HG02588 (cell line): ENCODE data around the gene NLGN1.

Experiments
- ATAC-seq: cut with Tn5 transposase; IDR thresholded peaks from one replicate; pipeline ENCODE4 v1.9.1; 2021; ENCODE audit warnings: mild to moderate bottlenecking, moderate library complexity; ENCODE audit not compliant: unreplicated experiment

NLGN1 gene

DNA sequence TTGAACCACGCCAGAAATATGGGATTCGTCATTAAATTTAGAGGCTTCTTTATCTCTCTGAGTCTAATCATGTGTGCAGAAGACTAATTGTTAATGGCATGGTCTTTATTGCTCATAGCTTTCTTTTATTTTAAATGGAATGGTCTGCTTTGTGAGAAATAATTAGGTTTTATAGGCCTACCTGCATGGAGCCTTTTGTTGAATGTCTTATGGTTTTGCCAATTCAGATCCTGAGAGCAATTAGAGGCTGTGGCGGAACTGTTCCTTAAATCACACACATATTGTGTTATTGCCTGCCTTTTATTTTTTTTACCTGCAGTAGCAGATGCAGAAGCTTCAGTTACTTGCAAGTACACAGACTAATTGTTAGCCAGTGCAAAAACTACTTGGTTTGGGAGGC, 306.2 kb downstream of the NLGN1 start:
- ATAC-seq: no peak

DNA sequence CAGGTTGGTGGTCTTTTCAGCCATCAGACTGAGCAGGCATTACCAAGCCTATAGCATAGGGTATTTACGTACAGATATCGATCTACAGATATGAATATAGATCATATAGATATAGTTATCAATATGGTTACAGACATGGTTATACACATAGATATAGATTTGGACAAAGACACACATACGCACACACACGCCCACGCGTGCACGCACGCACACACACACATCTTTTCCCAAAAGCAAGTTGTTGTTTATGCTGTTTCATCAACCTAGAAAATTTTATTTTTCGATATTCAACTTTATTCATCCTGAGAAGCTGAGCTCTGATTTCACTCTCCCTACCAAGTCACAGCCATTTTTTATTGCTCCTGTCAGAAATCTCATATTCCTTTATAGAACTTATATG, 309.1 kb downstream of the NLGN1 start:
- no peak for ATAC-seq

DNA sequence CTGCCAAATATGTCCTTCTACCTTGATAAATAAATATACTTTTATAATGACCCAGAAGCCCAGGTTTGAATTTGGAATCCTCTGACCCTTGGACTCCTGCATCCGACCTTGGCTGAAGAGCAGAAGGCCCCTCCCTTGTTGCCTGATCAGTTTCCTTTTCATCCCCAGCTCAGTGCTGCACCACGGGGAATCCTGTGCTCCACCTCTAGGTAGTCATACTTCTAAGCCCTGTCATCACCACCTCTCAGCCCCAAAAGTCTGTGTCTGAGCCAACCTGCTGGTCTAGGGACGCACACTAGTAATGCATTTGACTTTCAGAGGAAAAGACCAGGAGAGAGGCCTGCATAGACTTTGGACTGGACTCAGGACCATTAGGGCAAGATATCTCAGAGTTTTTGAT, 310.6 kb downstream of the NLGN1 start:
- ATAC-seq: no peak

DNA sequence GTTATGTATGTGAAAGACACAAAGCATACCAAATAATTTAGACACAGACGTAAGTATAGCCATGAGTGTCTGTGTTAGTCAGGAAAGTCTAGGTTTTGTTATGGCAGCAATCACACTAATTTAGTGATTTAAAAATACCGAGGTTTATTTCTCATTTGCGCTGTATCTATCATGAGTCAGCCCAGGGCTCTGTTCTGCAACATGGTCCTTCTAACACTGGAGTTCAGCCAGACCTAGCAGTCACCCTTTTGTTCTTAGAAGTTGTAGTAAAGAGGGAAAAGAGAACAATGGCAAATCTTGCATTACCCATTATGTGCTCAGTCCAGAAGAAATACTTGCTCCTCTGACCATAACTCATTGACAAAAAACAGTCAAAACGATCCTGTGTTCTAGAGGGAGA, 311.5 kb downstream of the NLGN1 start:
- no peak for ATAC-seq

DNA sequence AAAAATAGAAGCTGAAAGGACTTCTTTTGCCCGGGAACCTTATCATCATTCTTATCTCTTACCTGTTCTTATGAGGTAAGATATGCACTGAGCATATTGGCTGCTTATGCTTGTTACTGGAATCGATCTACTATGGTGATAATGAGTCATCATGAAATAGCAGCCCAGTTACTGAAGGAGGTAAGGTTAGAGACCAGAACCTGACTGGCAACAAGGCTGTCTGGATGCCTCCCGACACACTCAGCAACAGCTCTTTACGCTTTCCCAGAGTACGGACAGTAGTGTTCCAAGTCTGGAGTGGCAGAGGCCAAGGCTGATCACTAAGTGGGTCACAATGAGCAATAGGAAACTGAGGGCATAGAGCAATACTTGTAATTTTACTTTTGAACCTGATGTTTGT, 314.1 kb downstream of the NLGN1 start:
- ATAC-seq: no peak

DNA sequence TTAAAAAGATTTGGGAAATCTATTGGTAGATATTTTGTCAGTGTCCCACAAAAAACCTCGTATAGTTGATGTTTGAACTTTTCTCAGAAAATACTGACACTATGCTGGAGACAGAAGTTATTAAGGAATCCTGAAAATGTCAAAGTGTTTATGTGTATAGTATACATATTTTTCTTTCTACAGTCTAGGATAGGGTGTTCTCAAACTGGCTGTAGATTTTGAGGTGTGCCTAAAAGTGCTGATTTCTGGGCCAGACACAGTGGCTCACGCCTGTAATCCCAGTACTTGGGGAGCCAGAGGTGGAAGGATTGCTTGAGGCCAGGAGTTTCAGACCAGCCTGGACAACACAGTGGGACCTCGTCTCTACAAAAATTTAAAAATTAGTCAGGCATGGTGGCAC, 322.0 kb downstream of the NLGN1 start:
- ATAC-seq: no peak

DNA sequence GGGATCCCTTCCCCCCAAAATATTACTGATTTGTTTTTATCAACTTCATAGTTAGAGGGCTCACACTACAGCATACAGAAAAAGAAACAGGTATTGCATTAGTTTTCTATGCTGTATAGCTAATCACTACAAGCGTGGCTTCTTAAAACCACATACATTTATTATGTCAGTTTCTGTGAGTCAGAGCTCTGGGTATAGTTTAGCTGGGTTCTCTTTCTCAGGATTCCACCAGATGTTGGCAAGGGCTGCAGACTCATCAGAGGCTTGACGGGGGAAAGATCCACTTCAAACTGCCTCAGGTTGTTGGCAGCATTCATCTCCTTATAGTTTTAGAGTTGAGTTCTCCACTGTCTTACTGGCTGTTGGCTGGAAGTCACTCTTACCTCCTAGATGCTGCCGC, 328.0 kb downstream of the NLGN1 start:
- no peak for ATAC-seq

DNA sequence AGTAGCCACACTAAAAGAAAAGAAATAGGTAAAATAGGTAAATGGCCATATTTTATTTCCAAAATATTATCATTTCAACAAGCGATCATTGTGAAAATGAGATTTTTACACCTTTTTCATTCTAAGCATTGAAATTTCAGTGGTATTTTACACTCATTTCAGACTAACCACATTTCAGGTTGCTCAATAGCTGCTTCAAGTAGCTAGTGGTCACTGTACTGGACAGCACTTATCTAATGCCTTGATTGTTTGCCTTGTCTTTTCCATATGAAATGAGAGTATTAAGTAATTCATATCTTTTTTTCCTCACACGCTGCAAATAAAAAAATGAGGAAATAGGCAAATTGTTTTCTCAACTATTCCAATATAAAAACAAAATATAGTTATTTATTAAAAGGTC, 332.8 kb downstream of the NLGN1 start:
- no peak for ATAC-seq

DNA sequence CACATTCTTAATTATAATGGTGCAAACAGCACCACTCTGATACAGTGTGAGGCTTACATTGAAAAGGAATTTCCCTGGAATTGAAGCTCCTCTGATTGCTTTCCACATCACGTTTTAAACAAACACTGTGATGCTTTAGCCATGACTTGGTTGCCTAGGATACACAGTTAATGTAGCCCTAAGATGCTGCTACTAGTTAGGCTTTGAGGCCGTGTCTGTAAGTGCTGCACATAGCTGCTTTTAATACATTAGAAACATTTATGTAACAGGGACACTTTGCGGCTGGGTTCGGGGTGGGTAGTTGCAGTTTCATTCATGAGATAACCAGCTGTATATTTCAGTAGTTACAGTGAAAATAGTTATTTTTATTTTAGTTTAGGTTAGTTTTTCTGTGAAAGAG, 334.7 kb downstream of the NLGN1 start:
- ATAC-seq: no peak

DNA sequence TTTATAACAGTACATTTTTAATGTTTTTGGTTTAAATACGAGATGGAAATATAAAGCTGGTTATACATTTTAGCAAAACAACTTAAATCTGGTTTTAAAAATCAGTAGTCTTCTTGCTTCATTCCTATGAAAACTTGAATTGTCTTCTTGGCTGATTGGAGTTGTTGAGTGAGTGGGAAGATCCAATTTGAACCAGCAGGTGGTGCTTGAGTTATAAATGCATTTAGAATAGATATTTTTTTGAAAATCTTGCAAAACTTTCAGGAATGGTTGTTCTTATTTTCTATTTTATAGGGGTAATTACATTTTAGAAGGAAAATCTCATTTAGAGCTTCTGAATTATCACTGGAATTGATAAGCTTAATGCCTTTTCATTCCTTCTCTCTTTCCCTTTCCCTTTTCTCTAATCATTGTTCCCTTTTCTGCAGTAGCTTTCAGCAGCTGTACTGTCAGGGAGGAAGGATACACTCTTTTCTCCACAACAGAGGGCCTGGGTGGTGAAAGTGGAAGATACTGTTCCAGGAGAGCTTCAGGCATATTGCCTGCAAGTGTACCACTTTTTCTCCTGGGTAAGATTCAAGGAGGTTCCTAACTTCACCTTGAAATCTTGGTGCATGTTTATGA, 335.6 kb downstream of the NLGN1 start:
- no peak for ATAC-seq

DNA sequence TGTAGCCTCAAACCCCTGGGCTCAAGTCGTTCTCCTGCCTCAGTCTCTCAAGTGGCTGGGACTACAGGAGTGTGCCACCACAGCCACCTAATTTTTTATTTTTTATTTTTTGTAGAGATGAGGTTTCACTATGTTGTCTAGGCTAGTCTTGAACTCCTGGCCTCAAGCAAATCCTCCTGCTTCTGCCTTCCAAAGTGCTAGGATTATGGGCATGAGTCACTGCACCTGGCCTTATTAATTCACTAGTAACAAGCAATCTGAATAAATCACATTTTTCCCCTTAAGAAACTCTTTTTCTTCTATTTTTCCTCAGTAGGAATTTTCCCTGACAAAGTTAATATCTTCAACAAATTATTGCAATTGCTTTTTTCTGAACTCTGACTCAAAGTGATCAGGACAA, 336.9 kb downstream of the NLGN1 start:
- no peak for ATAC-seq

DNA sequence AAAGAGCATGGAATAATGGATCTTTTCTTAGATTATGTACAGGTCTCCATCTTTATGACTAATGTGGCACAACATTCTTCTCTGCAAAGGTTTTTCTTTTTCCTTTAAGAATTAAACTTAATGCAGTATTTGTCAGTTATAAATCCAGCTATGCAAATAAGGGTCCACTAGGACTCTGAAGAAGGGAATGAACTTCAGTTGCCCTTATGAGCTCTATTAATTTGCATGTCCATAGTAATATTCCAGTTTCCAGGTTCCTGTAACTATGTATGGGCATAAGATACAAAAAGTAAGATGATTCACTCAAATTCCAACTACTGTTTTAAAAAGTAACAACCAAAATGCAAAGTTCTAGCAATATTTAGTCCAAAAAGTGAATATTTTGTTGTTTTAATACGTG, 337.4 kb downstream of the NLGN1 start:
- no peak for ATAC-seq

DNA sequence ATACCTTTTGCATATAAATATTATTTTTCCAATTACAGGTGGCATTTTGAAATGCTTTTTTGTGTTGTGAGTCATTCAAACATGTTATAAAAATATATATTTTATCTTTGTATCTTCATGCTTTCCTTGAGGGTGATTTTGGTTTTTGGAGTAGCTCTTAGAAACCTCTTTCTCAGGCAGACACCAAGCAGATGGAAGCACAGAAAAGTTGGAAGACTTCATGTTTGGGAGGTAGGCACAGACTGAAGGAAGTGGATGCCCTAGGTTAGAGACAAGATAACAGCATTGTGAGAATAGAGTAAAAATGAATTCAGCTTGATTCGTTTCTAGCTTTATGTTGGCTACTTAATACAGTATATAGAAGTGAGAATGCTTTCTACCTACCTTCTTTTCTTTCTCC, 338.3 kb downstream of the NLGN1 start:
- ATAC-seq: no peak

DNA sequence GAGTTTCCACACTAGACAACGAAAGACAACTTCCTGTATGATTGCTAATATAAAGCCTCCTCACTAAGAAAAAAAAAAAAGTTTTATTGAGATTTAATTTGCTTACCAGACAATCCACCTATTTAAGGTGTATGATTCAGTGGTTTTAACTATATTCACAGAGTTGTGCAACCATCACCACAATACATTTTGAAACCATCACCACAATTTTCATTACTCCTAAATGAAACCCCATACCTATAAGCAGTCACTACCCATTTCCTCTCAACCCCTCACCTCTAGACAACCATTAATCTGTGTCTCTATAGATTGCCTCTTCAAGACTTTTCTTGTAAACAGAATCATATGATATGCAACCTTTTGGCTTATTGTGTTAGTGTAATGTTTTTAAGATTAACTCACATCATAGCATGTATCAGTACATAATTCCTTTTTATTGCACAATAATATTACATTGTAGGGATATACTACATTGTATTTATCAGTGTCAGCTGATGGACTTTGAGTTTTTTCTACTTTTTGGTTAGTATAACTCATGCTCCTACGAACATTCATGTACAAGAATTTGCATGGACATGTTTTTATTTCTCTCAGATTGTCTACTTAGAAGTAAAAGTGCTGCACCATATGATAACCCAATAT, 339.7 kb downstream of the NLGN1 start:
- no peak for ATAC-seq

DNA sequence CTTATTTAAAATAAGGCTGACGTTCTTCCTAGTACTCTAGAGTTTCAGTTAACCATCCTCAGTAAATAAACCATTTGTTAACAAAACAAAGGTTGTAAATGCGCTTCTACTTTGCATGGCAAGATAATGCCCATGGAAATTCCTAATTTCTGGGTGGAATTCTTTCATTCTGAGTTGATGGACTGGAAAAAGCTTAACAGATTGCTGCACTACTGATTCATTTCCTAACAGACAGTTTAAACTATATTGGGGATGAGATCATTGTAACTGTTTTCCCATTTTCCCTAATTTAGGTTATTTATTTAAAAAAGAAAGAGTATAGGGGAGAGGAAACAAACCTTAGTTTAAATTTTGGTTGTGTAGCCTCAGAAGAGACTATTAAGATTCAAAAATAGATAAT, 342.2 kb downstream of the NLGN1 start:
- ATAC-seq: no peak

DNA sequence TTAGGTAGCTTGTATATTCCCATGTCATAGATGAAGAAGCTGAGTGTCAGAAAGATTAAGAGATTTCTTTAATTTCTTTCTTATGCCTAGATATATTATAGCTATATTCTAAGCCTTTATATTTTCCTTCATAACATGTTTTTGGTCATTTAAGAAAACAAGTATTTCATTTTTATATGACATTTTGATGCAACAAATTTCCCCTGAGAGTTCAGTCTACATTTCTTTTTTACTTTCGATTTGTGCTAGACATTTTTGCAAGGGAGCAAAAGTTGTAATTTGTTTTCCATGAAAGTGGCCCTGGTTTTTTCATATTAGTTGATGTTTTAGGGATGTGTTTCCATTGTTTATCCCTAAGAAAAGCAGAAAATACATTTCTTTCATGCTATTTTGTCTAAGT, 344.9 kb downstream of the NLGN1 start:
- no peak for ATAC-seq

DNA sequence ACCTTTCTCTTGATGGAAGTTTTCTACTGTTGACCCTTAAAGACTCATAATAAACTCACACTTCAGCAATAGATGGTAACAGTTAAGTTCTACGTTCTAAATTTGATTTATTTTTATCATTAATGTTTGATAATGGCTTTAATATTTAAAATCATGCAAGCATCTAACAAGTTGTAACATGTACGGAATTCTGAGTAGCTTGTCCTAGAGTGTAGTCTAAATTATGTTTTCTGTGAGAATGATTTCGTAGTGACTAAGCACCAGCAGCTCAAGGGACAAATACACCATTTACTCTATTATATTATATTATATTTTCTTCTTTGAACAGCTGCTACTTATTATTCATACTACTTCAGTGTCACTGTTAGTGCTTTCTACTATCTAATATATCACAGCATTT, 345.6 kb downstream of the NLGN1 start:
- no peak for ATAC-seq

DNA sequence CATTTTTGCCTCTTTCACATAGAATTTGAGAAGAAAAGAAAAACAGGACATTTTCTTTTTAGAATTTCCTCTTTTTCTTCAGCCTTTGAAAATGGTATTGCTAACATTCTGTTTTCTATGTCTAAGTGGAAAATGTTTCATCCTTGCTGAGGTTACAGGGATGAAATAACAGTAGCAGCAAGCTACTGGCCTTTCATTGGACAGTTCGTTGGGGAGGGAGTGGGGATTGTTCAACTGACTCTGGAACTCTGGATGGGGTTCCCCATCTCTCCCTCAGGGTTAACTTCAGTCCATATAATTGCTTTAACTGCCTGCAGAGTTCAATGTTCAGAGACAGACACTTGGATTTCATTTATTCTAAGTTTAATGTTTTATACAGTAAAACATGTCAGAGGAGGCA, 346.0 kb downstream of the NLGN1 start:
- ATAC-seq: no peak

DNA sequence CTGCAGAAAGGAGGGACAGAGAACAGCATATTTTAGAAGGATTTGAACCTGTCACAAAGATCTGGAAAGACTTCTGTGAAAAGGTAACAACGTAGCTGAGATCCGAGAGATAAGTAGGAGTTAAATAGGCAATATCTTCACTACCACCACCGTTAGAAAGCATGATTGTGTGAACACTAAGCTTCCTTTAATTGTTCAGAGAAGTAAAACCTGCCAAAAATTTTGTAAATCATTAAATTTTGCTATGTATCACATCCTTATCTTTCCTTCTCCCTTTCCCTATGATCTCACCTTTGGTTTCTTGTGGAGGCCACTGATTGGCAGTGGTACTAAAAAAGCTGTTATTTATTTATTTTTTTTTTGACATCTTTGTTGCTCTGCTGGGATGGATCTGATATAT, 346.9 kb downstream of the NLGN1 start:
- no peak for ATAC-seq

DNA sequence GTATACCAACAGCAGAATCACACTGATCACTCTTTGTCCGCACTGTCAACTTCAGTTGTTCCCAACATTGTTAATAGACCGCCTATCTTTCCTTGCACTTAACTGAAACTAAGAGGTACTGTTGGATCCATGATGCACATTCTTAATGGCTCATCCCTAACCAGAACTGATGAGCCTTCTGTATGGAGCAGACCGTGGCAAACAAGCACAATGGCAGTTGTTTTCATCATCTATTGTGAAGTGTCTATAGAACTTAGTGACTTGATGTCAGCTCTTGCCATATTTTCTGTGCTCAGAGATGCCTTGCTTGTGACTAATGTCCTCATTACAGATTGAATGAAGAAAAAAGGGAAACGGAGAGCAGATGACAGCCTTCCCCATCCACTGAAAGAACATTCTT, 347.4 kb downstream of the NLGN1 start:
- ATAC-seq: no peak

DNA sequence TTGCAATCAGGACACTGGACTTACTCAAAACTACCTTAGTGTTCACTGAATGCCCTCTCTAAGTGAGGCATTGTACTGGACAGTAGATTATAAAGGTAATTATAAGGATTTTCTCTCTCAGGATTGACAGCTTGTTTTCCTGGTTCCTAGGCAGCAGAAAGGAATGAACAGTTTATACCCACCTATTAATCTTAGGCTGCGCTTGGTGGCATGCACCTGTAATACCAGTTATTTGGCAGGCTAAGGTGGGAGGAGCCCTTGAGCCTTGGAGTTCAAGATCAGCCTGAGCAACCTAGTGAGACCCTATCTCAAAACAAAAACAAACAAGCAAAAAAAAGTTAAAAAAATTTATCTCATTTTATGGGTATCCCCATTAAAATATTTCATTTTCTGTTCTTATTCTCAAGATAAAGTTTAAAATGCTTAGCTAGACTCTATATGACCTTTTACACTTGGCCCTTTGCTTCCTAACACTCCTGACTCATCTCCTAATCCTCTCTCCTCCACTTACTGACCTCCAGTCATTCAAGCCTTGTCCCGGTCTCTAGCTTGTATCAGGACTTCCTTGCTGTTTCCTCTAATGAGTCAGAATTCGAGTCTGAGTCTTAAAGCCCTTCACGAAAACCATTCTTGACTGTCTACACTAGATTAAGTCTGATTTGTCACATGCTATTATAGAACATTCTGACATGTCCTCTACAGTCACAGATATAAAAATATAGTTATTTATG, 348.6 kb downstream of the NLGN1 start:
- no peak for ATAC-seq

DNA sequence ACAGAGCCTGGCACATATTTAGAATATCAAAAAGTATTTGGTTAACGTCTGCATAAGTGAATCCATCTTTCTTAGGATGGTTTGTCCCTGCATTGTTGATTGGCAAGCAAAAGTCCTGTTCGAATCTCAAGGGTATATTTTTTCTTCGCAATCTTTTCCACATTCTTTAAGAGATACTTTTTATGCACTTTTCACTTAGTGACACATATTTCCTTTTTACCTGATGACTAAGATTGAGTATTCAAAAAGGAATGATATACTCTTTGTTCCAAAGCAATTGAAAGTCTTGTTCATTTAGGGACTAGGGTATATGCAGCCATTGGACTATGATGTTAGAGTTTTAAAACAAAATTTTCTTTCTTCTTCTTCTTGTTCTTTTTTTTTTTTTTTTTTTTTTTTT, 349.9 kb downstream of the NLGN1 start:
- ATAC-seq: no peak

DNA sequence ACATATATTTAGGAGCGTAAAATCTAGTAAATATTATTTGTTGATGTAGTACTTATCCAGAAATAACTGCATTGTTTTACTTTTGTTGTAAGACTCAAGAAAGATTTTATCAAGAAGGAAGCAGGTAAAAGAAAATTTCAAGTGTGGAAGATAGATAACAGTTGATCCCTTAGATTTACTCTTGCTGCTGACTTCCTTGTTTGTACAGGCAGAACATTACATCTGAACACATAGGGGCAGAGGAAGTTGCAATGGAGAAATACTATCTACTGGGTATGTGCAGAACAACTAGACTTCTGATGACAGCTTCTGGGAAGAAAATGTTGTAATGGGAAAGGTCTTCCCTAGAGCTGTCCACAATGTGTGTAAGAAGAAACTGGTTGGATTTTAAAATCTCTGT, 350.6 kb downstream of the NLGN1 start:
- no peak for ATAC-seq
